ENCODE measurements around the gene FAM3C.
"Not testable (repeated sequence)": the region's sequence is repeated elsewhere in the genome, so short reads cannot be mapped to it uniquely, and the experiment has no call there.

The FAM3C gene

GRCh38 chr7:121330053-121330833 lies 65.9 kb downstream of the FAM3C start:
- no peak for DNase-seq (ENCODE audit: low spot score)

- DNase-seq (ENCODE audit: low spot score): no peak
These were observed 66.7 kb downstream of the FAM3C start for GRCh38 chr7:121329191-121330052.

DNA sequence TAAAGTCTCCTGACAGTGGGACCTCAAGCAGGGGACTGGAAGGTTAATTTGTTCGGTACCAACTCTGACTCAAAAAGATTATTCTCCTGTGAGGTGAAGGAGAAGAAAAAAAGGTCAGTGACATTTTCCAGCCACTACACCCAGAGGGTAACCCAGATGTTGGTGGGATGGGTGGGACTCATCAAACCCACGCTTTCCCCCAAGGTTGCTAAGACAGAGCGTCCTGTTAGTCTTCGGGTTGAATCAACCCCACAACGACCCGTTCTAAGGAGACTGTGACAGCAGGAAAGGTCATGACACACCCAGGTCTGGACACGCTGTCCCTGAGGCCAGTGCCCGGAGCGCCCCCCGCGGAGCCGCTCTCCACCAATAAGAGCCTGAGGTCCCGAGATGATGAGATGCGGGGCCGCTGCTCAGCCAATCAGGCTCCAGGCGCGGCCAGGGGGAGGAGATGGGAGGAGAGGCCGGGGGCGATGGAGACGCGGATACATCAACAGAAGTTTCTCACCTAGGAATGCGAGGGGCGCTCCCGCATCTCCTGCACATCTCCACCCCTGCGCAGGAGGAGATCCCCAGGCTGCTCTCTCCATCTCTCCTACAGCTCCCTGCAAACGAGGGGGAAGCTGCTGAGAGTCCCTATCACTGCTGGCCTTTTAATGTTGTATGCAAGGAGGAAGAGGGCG lies 67.5 kb downstream of the FAM3C start, which contains the start of gene WNT16:
WNT16 (plus strand) TSS at position 493 of the 683 bp plus-strand sequence. CDS start 293 bp downstream, outside the sequence.
- peak; percentile 8 for DNase-seq (ENCODE audit: low spot score)

- no peak for DNase-seq (ENCODE audit: low spot score)
These were observed 68.4 kb downstream of the FAM3C start for GRCh38 chr7:121327671-121328070.

DNA sequence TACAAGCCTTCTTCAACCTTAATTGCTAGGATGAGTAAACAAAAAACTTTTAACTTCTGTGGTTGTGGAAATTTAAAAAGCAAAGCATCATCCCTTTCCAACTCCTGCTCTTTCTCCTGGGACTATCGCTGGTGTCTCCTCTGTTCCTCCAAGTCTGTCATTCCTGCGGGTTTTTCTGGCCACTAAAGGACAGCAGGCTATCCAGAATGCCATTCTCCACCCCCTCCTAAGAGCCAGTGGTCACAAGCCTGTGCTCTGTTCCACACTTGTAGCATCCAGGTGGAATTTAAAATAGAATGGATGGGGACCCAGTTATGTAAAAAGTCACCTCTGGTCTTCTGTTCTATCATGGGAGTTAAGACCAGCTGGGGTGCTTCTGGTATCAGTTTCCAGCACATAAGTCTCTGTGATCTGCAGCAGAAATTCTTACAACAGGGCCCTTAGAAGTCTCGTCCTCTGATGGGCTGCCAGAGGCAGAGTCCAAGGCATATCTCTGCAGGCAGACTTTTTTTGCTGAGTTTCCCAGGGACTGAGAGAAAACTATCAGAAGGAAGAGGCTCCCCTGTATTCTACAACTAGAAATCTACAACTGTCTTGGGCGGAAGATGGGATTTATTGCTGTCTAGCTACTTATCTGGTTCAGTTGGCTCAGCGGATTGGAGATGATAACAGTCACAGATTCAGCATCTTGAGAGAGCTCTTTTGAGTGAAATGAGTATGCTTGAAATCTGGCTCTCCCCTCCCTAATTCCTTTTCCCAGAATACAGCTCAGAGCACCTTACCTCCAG lies 72.4 kb downstream of the FAM3C start:
- DNase-seq (ENCODE audit: low spot score): no peak

DNA sequence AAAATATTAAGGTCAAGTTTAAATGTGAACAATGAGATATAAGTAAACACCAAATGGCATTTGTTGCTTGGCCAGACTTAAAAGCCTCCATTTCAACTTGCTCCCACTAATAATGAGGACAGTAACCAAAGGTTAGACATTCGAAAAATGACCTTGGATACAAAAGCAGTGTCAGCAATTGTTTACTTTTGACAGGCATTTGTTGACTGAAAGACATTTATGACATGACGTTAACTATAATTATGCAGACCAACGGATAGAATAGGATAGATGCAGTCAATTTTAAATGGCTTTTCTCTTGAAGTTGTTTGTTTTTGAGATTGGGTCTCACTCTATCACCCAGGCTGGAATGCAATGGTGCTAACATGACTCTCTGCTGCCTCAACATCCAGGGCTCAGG lies 73.6 kb downstream of the FAM3C start:
- DNase-seq (ENCODE audit: low spot score): no peak

GRCh38 chr7:121315170-121315569 lies 80.9 kb downstream of the FAM3C start:
- not testable (repeated sequence) for DNase-seq (ENCODE audit: low spot score)

GRCh38 chr7:121313793-121314676 lies 82.1 kb downstream of the FAM3C start:
- no peak for DNase-seq (ENCODE audit: low spot score)

DNA sequence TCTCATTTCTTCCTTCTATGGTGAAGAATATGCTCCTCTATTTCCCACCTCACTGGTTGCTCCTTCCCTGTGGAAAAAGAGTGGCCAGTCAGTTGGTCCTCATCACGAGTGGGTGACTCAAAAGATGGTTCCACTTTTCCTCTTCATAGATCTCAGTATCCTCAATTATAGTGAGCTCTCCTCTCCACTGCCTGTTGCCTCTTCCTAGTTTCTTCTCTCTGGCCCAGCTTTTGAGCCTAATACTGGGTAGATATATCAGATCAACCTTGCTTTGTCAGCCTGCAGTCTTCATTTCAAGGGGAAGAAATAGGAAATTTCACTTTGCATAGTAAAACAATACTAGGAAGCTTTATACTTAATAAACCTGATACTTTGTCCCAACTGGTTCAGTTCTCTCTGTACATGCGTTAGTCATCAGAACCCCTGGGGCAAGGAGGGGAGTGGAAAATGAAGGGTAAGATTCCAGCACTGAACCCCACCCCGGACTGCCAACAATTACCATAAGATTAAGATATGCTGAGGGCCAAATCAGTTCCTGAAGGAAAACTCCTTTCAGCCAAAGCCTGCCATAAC lies 82.8 kb downstream of the FAM3C start:
- no peak for DNase-seq (ENCODE audit: low spot score)

DNA sequence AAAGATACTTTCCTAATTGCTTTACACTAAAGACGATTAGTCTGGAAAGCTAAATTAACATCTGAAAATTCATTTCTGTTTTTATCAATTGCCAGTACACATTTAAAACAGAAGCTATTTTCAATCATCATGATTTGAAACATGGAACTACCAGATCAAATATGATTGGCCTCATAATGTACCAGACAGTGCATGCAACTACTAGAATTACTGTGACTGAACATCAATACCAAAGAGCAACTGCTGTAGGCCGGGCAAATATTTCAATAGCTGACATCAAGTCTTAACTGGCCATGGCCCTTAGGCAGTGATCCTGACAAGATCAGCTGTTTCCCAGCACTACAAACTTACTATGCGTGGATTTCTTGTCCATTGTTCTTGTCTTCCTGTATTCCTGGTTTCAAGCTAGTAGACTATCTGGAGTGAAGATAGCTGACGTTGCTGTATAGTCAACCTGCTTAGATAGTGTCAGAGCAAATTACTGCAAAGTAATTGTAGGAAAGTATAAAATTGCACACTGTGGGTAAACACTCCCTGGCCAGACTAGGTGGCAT lies 89.0 kb downstream of the FAM3C start:
- no peak for DNase-seq (ENCODE audit: low spot score)

GRCh38 chr7:121306565-121306964 lies 89.5 kb downstream of the FAM3C start:
- no peak for DNase-seq (ENCODE audit: low spot score)

GRCh38 chr7:121305109-121305508 lies 91.0 kb downstream of the FAM3C start:
- DNase-seq (ENCODE audit: low spot score): no peak

- DNase-seq (ENCODE audit: low spot score): no peak
These were observed 91.9 kb downstream of the FAM3C start for GRCh38 chr7:121304102-121304658.

GRCh38 chr7:121303422-121304101 lies 92.5 kb downstream of the FAM3C start:
- DNase-seq (ENCODE audit: low spot score): no peak

DNA sequence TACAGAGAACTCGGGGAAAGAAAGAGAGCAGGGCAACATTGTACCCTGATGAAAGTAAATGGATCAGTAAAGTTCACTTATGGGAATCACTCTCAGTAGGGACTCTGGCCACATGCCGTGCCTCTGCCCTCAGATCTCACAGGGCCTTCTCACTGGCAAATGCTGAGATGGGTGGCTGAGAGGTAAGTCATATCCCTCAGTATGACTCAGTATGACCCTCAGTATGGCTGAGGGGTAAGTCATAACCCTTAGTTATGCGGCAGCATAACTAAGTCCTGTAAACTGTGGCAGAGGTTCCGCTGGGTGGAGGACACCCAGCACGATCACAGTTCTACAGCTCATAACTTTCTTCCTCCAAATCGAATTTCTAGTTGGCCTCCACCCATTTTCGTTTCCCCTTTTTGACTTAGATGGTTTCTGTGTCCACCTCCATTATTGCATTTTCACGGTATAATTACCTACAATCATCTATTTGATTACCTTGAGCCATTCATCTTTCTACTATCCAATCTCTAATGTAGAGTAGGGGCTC lies 93.8 kb downstream of the FAM3C start:
- DNase-seq (ENCODE audit: low spot score): no peak

GRCh38 chr7:121301446-121302213 lies 94.5 kb downstream of the FAM3C start:
- no peak for DNase-seq (ENCODE audit: low spot score)

DNA sequence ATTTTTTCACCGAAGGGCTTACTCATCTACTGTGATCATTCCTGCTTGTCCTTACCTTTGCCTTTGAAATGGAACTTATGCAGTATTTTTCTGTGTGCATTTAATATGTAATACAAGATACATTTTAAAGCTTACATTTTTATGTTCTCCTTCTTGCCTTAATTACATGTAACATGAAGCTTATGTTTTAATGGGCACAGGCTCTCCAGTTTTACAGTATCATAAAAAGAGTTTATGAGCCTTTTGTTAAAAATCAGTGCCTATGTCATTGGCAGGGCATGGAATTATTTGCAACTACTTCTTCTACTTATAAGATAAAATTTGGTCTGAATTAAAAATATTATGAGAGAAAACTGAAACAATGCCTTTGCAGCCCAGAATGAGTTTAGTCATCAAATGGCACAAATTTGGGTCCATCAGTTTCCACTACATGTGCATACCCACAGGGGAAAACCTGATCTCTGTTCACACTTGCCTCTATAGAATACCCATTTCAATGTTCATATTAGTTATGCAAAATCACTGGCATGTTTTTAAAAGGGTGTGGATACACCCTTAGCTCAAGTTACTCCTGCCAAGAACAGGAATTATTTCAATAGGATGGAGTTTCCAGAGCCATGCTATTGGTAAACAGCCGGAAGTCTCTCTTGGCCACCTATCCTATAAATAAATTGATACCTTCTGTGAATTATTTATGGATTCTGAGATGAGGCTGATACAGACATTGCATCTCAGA lies 95.3 kb downstream of the FAM3C start:
- no peak for DNase-seq (ENCODE audit: low spot score)
